Erythroblast (primary cell): ENCODE measurements around the gene CMTM2.

Experiments
- GATA1 ChIP-seq: IDR thresholded peaks from 2 replicates; pipeline ENCODE4 v1.6.1; 2011; ENCODE audit warnings: low read depth, mild to moderate bottlenecking, control low read depth, low read length, moderate library complexity
- POLR2A ChIP-seq: IDR thresholded peaks from 2 replicates; pipeline ENCODE4 v1.6.1; 2011; ENCODE audit warnings: mild to moderate bottlenecking, low read length

- no peak for TF ChIP-seq POLR2A
- TF ChIP-seq GATA1 = no peak
These were observed 6.4 kb downstream of the CMTM2 start for GRCh38 chr16:66585481-66586239.
